Coronary artery (tissue), 2 donors: ENCODE results near the gene SAG.

ENCODE experiments used
- DNase-seq: peaks from one replicate; pipeline ENCODE4 v3.0.0-alpha.2; 2017; ENCODE audit warnings: low spot score
- H3K27ac ChIP-seq, 2 donors: fragments of 200-600 bp; sonication (generic); one replicate each; pipeline ENCODE4 v1.5.1; 2016 to 2019
- H3K4me3 ChIP-seq: fragments of 200-600 bp; sonication (generic); 2 replicates; pipeline ENCODE4 v1.5.1; 2016; ENCODE audit warnings: mild to moderate bottlenecking, moderate library complexity
- TF ChIP-seq, protein P1 (sequence below): fragments of 200-600 bp; sonication (generic); IDR thresholded peaks from one replicate; pipeline ENCODE4 v1.5.1; 2019; ENCODE audit warnings: antibody characterized with exemption

SAG gene

DNA sequence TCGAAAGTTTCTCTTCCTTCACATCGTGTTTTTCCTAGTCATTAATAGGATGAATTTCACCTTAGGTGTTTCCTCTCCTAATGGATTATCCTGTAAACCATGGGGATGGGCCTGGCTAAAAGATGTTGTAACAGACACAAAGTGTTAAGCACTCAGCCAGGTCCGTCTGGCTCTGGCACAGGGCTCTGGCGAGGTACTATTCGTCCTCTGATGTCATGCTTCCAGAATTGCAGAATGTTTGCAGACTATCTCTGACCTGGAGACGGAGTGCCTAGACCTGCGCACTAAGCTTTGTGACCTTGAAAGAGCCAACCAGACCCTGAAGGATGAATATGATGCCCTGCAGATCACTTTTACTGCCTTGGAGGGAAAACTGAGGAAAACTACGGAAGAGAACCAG, 42.9 kb upstream of the SAG start:
- no peak overlapping the region for H3K27ac ChIP-seq
- no peak overlapping the region for H3K4me3 ChIP-seq
- TF ChIP-seq, protein P1, sequence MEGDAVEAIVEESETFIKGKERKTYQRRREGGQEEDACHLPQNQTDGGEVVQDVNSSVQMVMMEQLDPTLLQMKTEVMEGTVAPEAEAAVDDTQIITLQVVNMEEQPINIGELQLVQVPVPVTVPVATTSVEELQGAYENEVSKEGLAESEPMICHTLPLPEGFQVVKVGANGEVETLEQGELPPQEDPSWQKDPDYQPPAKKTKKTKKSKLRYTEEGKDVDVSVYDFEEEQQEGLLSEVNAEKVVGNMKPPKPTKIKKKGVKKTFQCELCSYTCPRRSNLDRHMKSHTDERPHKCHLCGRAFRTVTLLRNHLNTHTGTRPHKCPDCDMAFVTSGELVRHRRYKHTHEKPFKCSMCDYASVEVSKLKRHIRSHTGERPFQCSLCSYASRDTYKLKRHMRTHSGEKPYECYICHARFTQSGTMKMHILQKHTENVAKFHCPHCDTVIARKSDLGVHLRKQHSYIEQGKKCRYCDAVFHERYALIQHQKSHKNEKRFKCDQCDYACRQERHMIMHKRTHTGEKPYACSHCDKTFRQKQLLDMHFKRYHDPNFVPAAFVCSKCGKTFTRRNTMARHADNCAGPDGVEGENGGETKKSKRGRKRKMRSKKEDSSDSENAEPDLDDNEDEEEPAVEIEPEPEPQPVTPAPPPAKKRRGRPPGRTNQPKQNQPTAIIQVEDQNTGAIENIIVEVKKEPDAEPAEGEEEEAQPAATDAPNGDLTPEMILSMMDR: no peak
- DNase-seq: no peak

GRCh38 chr2:233265899-233266431, 41.7 kb upstream of the SAG start:
- DNase-seq: no peak
- no peak overlapping the region for H3K27ac ChIP-seq

GRCh38 chr2:233266481-233266880, 41.1 kb upstream of the SAG start:
- TF ChIP-seq, protein P1: no peak
- Histone ChIP-seq H3K27ac (no peak overlapping the region), H3K4me3 (no peak overlapping the region)
- DNase-seq: no peak

More at GRCh38 chr2:233265899-233266431, 41.7 kb upstream of the SAG start:
- H3K4me3 ChIP-seq: no peak overlapping the region
- TF ChIP-seq, protein P1: no peak

DNA sequence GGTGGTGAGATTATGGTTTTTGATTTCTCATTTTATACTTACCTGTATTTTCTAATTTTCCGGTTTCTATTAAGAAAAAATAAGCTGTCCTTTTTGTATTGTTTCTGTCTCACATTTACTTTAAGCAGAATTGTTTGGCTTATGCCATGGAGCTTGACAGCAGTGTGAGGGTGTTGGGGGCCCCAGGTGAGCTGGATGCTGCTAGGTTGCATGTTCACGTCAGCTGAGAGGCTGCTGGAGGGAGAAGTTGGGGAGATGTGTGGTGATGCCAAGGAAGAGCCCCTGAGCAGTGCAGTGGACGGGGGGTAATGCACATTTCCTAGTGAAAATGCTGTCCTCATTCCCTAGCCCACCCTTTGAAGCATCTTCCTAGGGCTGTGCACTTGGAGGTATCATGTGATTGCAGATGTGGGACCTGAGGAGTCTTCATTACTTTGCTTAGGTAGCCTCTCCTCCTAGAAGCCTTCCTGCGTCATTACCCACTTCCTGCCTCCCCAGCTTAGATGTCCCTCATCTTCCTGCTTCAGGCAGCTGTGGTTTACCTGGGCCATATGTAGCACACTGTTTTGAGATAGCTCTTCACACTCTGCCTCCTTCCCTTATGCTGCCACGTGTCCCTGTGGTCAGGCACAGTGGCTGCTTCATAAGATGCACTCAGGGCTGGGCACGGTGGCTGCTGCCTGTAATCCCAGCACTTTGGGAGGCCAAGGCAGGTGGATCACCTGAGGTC, 39.9 kb upstream of the SAG start:
- TF ChIP-seq, protein P1: no peak
- DNase-seq: no peak
- H3K27ac ChIP-seq: no peak overlapping the region
- no peak overlapping the region for H3K4me3 ChIP-seq

DNA sequence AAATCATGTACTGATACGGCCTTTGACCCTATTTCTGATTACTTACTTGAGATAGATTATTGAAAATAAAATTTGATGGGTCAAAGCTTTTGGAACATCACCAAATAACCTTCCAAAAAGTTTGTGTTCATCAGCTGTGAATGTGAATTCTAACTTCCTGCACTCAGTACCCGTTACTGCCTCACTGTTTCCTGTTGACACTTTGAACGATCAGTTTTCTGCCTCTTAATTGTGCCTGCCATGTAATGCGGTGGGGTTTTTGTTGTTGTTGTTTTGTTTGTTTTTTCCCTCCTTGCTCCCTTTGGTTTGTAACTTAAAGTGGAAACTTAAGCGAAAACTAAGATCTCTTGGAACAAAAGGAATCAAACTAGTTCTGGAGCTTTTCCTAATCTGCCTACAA, 37.2 kb upstream of the SAG start:
- no peak overlapping the region for H3K27ac ChIP-seq

GRCh38 chr2:233270951-233271350, 36.7 kb upstream of the SAG start:
- TF ChIP-seq, protein P1: no peak
- Histone ChIP-seq H3K27ac (no peak overlapping the region), H3K4me3 (no peak overlapping the region)
- DNase-seq: no peak

More for the DNA sequence above, 37.2 kb upstream of the SAG start:
- H3K4me3 ChIP-seq: no peak overlapping the region
- TF ChIP-seq, protein P1: no peak
- DNase-seq: no peak

DNA sequence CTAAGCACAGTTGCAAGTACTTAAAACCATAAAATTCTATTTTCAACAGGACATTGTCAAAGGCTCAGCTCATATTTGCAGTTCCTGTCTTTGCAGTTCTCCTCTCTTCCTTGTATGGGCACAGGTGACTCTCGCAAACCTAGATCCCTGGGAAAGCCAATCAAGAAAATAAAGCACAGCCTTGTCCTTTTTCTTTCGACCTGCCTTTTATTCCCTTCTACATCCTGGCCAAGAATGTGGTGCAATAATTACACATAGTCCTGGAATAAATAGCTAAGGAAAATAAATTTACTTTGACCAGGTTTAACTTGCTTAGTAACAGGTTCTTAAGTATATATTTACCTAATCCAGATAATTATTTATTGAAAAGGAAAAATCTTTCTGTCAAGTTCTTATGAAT, 35.9 kb upstream of the SAG start:
- H3K4me3 ChIP-seq: no peak overlapping the region
- H3K27ac ChIP-seq: no peak overlapping the region
- TF ChIP-seq, protein P1: no peak
- DNase-seq: no peak
